ENCODE measurements around the gene TMEM109.

The TMEM109 gene

DNA sequence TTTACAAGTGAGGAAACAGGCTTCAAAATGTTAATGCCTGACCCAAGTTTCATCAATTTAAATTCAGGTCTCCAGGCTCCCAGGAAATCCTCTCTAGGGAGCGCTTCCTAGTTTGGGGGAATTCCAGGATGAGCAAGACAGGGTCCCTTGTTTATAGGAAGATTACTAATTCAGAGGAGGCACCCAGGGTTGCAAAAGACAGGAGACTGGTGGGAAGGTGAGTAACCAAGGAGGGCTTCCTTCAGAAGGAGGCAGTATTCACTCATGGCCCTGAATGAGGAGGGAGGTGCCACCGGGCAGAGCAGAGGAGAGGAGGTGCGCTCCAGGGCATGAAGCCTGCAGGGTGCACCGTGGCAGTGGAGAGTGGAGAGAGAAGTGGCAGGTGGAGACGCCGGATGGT, 11.9 kb downstream of the TMEM109 start:
- DNase-seq (ENCODE audit: low read depth in 2 of 2): no peak

DNA sequence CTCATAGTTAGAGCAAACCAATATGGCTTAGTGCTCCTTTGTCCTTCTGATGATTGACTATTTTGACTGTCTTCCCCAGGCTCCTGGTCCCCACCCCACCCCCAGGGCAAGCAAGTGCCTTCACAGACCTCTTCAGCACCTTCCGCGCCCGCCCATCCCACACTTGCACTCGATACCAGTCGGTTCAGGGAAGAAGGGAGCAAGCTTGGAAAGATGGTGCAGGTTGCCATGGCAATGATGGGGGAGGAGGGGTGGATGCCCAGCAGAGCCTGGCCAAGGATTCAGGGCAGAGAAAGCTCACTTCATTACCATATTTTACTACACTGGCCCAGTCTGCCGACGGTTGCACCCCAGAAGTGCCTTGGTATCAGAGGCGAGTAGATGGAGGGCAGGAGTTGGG, 12.5 kb downstream of the TMEM109 start:
- DNase-seq (ENCODE audit: low read depth in 2 of 2): no peak

DNA sequence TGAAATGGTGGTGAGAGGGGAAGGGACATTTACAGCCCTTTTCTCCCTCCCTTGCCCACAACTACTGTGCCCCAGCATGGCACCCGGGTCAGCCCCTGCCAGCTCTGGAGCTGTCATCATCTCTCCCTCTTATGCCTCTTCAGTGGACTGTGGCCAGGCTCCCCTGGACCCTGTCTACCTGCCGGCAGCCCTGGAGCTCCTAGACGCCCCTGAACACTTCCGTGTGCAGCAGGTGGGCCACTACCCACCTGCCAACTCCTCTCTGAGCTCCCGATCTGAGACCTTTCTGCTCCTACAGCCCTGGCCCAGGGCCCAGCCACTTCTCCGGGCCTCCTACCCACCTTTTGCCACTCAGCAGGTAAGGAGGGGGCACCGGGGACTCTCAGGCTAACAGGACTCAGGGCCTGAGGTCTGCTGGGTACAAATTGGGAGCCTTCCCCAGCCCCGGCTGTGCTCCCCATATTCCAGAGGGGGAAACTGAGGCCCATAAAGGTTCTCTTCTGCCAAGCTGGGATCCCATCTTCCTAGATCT, 13.2 kb downstream of the TMEM109 start:
- no peak for DNase-seq (ENCODE audit: low read depth in 2 of 2)

DNA sequence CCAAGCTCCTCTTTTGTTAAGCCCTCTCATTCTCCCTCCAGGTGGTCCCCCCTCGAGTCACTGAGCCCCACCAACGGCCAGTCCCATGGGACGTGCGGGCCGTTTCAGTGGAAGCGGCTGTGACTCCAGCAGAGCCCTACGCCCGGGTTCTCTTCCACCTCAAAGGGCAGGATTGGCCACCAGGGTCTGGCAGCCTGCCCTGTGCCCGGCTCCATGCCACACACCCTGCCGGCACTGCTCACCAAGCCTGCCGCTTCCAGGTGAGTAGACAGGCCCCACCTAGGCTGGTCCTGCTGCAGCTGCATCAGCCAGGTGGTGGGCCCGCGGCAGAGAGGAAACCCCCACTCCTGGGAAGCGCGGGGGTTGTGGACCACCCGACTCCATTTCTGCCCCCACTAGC, 13.6 kb downstream of the TMEM109 start:
- DNase-seq (ENCODE audit: low read depth in 2 of 2): no peak

DNA sequence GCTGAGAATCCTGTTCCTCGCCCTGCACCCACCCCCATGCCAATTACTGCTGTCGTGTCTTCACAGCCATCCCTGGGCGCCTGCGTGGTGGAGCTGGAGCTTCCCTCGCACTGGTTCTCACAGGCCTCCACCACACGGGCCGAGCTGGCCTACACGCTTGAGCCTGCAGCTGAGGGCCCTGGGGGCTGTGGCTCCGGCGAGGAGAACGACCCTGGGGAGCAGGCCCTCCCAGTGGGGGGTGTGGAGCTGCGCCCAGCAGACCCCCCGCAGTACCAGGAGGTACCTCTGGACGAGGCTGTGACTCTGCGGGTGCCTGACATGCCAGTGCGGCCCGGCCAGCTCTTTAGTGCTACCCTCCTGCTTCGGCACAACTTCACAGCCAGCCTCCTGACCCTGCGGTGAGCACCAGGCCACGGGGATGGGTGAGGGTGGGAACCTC, 14.6 kb downstream of the TMEM109 start:
- DNase-seq (ENCODE audit: low read depth in 2 of 2): no peak

DNA sequence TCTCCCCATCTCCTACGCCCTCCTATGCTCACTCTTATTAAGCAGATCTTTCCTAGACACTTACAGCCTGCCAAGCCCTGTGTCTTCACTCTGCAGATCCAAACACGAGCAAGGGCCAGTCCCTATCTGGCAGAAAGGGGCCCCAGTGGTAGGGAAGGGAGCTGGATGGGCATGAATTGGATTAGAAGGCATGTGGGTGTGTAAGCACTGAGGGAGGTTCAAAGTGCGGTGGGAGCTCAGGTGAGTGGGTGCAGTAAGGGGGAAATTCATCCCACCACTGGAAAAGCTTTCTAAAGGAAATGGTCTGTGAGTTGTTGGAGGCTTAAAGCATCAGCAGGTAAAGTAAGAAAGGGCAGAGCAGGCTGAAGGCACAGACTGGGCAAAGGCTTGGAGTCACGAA, 15.8 kb downstream of the TMEM109 start:
- DNase-seq (ENCODE audit: low read depth in 2 of 2): no peak

DNA sequence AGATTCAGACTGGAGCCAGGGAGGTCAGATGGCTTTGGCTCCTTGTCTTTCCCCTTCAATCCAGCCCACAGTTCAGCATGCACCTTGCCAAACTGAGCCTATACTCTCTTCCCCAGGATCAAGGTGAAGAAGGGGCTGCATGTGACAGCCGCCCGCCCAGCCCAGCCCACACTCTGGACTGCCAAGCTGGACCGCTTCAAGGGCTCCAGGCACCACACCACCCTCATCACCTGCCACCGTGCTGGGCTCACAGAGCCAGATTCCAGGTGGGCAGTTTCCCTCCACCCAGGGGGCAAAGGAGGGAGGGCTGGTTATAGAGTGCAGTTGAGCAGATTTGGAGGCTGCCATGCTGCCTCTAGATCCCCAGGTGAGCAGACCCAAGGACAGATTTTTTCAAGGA, 16.4 kb downstream of the TMEM109 start:
- DNase-seq (ENCODE audit: low read depth in 2 of 2): no peak

DNA sequence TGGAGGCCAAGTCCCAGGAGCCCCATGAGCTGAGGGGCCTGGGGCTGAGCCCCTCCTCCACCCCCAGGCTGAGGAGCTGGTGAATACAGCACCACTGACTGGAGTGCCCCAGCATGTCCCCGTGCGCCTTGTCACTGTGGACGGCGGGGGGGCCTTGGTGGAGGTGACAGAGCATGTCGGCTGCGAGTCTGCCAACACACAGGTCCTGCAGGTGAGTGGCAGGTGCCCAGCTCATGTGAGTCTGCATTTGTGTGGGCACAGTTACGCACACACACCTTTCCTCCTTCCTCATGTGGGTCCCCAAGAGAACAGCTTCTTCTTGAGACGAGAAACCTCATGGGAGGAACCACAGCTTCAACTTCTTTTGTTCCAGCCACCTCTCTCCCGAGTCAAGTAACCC, 18.0 kb downstream of the TMEM109 start:
- no peak for DNase-seq (ENCODE audit: low read depth in 2 of 2)

DNA sequence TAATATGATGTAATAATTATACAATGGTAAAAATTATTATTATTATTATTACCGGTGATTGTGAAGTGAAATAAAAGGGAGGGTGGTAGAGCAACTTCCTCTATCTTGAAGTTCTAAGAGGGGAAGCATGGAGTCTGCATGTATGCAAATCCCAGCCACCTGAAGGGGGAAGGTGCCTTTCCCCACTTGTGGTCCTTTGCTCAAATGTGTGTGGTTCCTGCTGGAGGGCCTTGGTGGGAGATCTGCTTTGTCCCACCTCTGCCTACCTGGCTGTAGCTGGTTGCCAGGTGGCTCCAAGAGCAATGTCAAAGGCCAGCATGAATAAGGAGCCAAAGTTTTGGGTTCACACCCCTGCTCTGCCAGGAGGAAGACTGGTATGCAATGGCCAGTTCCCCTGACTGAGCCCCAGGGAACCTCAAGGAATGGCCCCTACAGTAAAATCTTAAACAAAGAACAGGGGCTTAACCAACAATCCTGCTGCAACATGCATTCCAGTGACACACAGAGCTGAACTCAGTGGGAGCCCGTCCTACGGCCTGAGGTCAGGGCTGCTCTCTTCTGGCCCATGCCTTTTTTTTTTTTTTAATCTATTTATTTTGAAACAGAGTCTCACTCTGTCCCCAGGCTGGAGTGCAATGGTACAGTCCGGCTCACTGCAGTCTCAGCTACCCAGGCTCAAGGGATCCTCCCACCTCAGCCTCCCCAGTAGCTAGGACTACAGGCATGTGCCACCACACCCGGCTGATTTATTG, 18.8 kb downstream of the TMEM109 start:
- no peak for DNase-seq (ENCODE audit: low read depth in 2 of 2)

DNA sequence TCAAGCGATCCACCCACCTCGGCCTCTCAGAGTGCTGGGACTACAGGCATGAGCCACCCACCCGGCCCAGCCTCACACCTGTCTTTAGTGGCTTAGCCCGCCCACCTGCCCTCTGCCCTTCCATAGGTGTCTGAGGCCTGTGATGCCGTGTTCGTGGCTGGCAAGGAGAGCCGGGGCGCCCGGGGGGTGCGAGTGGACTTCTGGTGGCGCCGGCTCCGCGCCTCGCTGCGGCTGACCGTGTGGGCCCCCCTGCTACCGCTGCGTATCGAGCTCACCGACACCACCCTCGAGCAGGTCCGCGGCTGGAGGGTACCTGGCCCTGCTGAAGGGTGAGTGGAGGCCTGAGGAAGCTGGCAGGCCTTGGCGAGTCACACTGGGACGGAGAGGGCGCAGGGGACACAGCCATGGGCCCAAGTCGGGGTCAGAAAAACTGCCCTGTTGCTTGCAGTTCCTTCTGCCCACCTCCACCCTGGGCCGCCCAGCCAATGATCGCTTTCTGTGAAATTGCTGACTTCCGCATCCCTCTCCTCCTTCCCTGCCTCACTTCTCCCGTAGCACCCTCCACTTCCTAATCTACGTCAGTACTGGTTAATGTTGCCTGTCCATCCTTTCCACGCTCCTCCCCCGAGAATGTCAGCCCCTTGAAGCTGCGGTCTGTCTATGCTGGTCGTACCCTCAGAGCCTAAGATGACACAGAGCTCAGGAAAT, 19.6 kb downstream of the TMEM109 start:
- no peak for DNase-seq (ENCODE audit: low read depth in 2 of 2)

DNA sequence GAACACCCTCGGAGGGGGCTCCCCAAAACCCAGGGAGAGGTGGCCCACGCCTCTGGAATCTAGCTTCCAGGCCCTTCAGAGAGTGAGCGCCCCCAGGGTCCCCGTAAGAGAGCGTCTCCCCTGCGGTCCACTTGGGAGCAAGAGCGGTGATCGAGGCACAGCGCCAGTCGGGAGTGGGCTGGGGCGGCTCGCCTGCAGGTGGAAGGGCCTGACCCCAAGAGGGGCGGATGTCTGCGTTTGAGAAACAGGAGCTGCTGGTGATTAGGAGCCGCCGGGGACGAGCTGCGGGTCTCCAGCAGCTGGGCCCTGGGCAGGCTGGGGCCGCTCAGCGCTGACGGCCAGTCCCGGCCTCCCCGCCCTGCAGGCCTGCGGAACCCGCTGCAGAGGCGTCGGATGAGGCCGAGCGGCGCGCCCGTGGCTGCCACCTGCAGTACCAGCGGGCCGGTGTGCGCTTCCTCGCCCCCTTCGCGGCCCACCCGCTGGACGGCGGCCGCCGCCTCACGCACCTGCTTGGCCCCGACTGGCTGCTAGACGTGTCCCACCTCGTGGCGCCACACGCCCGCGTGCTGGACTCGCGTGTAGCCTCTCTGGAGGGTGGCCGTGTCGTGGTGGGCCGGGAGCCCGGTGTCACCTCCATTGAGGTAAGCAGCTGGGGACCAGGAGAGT, 20.3 kb downstream of the TMEM109 start:
- no peak for DNase-seq (ENCODE audit: low read depth in 2 of 2)

DNA sequence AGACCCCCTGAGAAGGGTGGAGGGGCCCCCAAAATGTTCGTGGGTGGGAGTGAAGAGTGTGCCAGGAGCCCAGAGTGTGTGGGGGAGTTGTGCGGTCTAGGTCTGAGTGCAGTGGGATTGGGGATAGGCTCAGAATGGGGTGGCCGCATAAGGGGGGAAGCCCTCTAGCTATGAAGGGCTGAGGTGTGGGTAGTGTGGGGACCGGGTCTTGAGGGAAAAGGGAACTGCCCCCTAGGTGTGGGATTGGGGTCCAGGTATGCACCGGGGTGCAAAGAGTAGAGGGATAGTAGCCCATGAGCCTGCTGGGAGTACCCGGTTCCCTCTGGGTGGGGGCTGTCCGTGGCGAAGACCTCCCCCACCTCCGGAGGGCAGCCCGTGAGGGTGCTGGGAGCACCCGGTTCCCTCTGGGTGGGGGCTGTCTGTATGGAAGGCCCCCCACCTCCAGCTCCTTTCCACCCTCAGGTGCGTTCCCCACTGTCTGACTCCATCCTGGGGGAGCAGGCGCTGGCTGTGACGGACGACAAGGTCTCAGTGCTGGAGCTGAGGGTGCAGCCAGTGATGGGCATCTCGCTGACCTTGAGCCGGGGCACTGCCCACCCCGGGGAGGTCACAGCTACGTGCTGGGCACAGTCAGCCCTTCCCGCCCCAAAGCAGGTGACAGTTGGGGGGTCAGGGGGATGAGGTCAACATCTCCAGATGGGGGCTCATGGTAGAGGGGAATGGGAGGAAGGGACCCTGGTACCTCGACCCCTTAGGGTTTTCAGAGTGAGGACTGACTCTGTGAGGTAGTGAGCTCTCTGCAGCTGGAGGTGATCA, 21.0 kb downstream of the TMEM109 start:
- no peak for DNase-seq (ENCODE audit: low read depth in 2 of 2)

DNA sequence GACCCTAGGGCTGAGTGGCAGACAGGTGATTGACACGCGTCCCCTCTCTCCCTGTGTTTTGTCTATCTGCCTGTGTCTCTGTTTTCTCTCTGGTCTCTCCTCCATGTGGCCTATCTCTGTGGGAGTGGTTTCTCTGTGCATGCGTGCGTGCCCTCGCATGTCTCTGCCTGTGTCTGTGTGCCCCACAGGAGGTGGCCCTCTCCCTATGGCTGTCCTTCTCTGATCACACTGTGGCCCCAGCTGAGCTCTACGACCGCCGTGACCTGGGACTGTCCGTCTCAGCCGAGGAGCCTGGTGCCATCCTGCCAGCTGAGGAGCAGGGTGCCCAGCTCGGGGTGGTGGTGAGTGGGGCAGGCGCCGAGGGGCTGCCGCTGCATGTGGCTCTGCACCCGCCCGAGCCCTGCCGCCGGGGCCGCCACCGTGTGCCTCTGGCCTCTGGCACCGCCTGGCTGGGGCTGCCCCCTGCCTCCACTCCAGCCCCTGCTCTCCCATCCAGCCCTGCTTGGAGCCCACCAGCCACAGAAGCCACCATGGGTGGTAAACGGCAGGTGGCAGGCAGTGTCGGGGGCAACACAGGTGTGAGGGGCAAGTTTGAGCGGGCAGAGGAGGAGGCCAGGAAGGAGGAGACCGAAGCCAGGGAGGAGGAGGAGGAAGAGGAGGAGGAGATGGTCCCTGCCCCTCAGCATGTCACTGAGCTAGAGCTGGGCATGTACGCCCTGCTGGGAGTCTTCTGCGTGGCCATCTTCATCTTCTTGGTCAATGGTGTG, 21.9 kb downstream of the TMEM109 start:
- no peak for DNase-seq (ENCODE audit: low read depth in 2 of 2)

DNA sequence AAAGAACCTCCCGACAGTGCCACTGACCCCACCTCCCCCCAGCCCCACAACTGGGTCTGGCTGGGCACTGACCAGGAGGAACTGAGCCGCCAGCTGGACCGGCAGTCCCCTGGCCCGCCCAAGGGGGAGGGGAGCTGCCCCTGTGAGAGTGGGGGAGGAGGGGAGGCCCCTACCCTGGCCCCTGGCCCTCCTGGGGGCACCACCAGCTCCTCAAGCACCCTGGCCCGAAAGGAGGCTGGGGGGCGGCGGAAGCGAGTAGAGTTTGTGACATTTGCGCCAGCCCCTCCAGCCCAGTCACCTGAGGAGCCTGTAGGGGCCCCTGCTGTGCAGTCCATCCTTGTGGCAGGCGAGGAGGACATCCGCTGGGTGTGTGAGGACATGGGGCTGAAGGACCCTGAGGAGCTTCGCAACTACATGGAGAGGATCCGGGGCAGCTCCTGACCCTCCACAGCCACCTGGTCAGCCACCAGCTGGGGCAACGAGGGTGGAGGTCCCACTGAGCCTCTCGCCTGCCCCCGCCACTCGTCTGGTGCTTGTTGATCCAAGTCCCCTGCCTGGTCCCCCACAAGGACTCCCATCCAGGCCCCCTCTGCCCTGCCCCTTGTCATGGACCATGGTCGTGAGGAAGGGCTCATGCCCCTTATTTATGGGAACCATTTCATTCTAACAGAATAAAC, 22.6 kb downstream of the TMEM109 start:
- DNase-seq (ENCODE audit: low read depth in 2 of 2): no peak

DNA sequence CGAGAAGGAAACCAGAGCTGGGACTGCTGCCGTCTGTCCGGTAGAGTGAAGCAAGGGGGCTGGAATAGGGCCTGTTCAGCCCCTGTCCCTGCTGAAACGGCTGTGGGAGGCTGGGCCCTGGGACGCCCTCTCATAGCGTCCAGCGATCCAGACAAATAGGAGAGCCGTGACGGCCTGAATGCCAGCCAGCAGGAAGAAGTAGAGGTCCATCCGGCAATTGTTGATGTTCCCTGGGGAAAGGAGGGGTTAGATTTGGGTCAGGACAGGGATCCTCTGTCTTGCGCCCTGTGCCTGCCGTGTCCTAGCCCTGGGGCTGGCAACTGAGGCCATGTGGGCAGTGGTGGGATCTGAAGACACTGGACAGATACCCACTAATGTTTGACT, 23.2 kb downstream of the TMEM109 start:
- no peak for DNase-seq (ENCODE audit: low read depth in 2 of 2)

DNA sequence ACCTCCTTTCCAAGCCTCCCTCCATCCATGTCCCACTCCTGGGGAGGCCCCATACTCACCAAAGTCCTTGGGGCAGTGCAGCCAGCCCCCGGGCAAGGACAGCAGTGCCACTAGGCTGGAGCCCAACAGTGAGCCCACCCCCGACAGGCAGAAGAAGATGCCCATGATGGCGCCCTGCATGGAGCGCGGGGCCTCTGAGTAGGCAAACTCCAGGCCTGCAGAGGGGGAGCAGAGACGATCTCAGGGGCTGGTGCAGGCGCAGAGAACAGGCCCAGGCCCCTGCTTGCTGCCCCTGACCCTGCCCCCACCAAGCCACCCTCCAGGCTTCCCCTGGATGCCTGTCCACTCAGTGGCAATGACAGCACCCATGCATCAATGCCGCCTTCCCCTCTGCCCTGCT, 23.9 kb downstream of the TMEM109 start:
- no peak for DNase-seq (ENCODE audit: low read depth in 2 of 2)

DNA sequence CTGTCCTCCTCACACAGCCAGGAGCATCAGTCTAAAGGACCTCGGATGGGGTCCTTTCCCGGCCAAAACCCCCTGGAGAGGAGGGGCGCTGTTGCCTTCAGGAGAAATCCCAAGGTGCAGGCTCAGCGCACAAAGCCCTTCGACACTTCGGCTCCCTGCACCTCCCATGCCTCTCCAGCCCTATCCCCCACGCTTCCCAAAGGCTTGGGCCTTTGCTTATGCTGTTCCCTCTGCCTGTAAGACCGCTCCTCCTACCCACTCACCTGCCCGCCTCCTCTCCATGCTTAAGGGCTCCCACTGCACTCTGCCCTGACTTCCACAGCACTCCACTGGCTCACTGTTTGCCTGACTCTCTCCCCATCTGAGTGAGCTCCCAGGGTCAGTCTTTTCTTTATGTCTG, 24.5 kb downstream of the TMEM109 start:
- DNase-seq (ENCODE audit: low read depth in 2 of 2): no peak

DNA sequence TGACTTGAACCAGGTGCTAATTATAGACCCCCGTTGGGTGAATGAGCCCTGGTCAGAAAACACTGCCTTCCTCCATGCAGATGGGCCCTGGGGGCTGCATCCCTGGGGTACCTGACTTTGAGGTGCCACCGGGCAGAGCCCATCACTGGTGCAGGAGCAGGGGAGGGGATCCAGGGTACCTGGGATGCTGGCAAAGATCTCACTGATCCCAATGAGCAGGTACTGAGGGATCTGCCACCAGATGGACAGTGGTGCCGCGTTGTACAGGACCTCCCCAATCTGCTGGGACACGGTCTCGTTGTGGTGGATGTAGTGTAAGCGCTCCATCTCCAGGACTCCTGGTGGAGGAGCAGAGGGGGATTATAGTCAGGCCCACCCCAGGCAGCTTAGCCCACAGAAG, 25.3 kb downstream of the TMEM109 start:
- DNase-seq (ENCODE audit: low read depth in 2 of 2): no peak

DNA sequence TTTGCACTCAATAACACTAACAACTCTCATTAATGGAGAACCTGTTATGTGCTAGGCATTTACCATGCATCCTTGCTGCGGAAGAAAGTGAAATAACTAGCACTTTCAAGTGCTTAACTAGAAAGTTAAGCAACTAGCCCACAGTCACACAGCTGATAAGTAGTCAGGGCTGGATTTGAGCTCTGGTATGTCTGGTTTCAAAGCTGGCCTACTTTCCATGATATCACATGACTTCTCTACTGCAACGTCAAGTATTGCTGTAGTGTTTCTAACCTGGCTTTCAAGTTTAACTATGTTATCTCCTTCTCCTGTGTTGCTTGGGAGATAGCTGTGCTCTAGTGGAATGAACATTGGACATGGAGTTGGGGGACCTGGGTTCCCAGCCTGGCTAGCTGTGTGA, 25.9 kb downstream of the TMEM109 start:
- DNase-seq (ENCODE audit: low read depth in 2 of 2): no peak

DNA sequence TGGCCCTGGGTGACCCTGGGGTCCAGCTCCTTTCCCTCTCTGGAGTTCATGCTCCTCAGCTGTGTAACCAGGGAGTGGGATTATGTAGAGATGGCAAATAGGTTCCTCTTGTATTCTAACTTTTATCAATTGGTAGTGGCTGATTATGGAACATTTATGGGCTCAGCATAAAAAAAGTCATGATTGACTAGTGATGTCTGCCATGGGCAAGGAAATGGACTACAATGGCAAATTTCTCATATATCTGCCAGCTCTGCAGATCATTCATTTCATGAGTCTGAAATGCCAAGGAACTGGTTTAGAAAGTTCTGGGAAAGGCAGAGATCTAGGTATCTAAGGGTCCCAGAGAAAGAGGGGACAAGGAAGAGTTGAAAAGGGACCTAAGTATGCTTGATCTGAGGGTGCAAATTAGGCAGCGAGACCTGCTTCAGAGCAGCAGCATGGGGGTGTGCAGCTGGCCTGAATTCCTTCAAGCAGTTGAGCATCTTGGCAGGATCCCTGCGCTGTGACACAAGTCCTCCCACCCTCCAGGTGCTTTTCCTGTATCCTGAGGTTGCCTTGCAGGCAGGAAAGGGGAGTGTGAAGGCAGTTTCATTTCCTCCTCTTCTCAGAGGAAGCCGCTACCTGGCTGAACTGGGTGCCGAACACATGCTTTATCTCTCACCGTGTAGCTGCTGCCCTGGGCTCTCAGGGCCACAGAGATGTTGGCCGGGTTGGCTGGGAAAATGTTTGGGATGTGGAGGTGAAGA, 27.6 kb downstream of the TMEM109 start:
- DNase-seq (ENCODE audit: low read depth in 2 of 2): no peak

Data from activated CD8-positive, alpha-beta memory T cell treated with anti-CD3 and anti-CD28 coated beads for 4 hours (primary cell).